ENCODE data around the gene ITPRID2.
"Not testable (repeated sequence)": the region's sequence is repeated elsewhere in the genome, so short reads cannot be mapped to it uniquely, and the experiment has no call there.

ITPRID2 gene

DNA sequence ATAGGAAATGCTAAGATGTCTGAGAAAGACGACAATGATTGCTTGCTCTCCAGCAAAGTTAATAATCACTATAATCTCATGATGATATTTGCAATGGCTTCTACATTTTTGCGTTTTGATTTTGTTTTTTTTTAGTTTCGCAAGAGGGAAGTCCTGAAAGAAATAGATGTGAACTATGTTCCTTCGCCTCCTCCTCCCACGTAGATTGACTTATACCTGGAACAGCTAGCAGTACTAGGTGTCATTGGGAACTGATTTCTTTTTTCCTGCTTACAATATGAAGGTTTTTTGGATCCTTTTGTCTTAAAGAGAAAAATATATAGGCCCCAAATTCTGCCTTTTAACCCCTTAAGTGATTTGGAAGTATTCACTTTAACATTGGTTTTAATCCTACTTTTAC lies 26.7 kb downstream of the ITPRID2 start:
- DNase-seq = no peak

DNA sequence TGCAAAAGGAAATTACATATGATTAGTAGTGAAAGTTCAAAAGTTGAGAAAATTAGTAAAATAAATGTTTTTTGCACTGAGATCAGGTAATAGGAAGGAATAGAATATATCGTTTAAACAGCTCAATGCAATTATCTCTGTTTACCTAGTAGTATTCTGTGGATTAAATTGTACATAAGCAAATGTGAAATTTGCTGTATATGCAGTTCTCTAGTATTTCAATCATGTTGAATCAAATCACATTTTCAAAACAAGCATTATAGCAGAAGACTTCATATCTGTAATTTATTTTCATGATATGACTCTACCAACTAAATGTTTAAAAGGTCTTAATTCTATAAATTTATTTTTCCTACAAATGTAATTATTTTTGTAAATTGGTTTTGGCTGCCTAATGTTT lies 31.6 kb downstream of the ITPRID2 start:
- no peak for DNase-seq

DNA sequence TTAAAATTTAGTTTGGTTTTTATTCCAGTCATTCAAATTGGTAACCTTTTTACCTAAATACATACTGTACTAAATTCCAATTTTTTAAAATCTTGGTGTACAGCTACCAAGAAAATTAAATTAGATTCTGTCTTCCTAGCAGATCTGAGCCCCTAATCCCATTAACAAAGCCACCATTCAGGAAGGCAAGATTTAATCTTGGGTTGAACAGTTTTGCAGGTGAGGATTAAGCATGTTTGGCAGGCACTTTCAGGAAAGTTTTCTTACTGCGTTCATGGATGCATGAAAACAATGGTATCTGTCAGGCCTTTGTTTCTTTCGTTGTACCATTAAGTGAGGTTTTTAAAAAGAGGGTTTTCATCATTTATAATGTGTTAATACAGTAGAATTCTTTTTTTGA lies 32.8 kb downstream of the ITPRID2 start:
- no peak for DNase-seq

DNA sequence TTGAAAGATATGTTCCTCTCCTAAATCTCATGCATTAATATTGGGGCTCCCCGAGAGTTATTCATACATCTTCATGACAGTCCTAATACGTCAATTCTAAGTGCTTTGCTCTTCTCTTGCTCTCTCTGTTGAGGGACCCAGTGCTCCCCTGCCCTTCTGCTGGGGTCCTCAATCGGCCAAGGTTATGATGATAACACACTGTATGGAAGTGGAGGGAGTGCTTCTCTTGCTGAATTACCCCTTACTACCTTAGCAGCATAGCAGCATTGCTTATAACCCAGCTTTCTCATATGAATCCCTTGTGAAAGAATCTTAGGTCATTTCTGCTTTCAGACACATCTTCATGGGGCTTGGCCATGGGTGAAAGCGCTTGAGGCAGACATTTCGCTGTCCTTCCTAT lies 43.2 kb downstream of the ITPRID2 start:
- DNase-seq = no peak

DNA sequence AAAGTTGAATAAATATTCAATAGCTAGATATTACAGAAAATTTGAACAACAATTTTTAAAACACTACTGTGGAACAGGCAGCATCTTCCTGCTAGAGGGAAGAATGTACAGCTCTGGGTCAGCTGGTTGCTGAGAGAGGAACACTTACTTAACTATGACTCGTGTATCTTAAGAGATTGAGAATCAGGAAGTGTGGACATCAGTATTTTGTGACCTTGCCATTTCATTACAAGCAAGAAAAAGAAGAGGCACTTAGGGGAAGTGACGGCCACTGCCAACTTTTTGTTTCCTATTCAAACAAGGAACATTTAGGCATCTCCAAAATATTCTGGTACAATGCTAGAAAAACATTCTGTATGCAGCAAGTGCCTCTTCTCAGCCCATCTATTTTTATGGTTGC lies 45.9 kb downstream of the ITPRID2 start:
- DNase-seq = peak; percentile 4

DNA sequence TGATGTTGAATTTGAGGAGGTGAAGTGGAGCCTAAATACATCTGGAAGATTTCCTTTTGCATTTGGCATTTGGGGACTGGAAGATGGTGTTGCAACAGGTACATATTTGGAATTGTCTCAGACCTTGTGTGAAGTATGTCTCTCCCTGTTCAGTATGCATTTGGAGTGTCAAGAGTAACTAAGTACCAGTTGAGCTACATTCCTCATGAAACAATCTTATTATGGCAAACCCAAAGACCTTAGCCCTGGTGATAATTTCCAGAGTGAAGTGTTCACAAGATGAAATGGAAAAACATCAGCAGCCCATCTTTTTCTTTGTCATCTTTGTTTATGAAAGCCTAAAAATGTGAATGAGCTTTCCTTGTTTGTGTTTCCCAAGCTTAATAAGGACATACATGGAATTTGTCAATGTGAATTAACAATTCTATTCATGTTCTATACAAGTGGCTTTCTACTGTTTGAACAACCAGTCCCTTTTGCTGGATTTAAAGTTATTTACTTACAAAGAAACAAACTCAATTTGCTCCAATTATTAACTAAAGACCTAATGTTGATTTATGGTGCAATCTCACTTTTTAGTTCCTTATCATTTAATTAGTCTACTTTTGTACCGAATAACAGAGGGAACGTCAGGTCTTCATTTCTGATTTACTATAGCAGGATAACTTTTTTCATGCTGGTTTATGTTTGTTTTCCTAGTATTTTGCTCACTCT lies 52.0 kb downstream of the ITPRID2 start:
- no peak for DNase-seq

DNA sequence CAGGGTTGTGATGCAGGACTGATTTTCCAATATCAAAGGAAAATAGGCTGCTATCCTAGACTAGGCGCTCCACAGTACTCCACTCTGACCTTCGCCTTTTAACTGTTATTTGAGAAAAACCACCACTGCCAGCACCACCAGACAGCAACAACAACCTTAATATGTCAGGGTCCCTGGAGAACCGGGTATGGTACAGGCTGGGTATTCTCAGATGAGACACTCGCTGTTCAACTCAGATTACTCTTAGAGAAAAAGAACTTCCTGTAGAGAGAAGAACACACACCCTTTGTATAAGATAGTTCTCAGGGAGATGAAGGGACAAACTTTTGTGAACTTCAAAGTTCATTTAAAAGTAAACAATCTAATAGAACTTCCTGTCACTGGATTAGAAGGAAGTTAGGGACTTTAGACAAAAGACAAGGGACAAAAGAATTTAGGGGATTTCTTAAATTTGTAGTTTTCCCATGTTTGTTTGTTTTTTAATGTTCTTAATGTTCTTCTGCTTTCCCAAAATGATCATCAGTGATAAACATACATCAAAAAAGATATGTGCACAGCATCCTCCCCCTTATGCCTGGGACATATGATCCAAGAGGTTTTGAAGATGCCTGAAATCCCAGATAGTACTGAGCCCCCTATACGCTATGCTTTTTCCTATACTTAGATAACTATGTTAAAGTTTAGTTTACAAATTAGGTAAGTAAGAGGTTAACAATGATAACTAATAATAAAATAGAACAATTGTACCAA lies 52.8 kb downstream of the ITPRID2 start:
- no peak for DNase-seq

DNA sequence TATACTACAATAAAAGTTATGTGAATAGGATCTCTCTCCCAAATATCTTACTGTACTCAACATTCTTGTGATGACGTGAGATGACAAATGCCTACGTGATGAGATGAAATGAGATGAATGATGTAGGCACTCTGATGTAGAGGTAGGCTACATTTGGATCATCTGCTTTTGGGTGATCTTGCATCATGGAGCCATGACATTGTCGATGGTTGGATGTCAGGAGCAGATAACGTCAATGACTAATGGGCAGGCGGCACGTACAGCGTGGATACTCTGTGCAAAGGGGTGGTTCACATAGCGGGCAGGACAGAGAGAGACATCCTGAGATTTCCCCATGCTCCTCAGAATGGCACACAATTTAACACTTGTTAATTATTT lies 53.4 kb downstream of the ITPRID2 start:
- no peak for DNase-seq

DNA sequence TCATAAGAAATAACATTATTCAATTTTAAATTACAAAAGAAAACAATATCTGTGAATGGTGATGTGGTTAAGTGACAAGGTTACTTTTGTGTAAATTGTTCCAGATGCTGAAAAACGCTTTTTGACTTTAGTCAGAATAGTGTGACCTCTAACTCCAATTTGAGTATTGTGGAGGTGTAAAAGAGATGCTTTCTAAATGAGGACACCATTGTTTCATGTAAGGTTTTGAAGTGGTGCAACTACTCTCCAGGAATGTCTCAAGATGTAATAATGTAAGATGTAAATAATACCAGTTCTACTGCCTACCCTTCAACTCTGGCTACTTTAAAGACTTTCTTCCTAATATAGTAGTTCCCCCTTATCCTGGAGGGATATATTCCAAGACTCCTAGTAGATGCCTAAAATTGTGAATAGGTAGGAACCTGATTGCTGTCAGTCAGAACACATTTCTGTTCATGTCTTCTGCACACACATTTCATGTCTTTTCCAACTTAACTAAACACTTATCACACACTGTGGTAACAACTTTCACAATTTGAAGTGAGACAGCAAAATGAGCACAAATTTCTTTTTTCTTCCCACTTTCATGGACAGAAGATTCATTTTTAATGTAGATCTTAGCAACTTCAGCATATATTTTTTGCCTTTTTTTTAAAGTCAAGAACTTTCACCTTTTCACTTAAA lies 55.1 kb downstream of the ITPRID2 start:
- no peak for DNase-seq

DNA sequence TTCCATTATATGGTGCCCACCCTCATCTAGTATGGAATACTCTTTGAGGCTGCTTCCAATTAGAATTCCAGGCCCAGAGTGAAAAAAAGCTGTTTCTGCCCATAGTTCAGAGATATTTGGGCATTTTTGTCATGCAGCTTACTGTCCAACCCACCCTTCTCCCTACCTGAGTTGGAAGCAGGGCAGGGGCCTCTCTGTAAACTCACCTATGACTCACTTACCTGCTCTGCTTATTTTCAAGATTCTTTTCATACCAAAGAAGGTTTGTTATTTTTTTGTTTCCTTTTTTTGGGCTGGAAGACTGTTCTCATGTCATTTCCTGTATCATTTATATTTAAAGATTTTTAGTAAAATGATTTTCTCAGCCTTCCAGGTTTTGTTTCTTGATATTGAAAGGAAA lies 55.7 kb downstream of the ITPRID2 start:
- DNase-seq = no peak

DNA sequence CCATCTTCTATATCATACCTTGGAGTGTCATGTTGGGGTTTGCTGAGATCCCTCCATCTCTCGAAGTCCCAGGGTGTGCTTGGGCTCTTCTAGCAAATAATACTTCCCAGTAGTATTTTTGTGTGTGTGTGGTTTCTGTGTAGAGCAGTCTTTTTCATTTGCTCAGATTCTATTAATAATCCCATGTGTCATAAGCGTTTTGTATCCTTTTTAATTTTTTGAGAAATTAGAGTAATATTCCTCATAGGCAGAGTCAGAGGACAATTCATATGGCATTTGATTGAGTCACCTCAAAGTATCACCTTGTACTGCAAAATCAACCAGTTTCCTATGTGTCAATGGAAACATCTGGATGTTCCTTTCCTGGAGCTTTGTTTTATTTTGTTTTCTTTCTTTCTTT lies 56.7 kb downstream of the ITPRID2 start:
- no peak for DNase-seq

DNA sequence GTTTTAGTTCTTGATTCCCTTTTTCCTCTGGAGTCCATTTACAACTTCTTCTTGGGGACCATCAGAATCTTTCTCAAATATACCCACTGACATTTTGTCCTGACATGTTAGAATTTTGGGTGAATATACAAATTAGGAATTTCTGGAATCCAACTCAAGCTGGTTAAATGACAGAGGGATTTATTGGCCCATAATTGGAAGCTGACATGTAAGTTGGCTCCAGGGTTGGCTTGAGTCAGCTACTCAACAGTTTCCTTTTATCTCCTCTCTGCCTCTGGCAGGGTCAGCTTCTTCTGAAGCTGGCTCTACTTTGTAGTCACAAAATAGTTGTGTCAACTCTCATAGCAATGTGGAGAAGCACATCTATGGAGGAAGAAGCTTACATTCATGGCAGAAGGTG lies 57.5 kb downstream of the ITPRID2 start:
- DNase-seq = no peak

DNA sequence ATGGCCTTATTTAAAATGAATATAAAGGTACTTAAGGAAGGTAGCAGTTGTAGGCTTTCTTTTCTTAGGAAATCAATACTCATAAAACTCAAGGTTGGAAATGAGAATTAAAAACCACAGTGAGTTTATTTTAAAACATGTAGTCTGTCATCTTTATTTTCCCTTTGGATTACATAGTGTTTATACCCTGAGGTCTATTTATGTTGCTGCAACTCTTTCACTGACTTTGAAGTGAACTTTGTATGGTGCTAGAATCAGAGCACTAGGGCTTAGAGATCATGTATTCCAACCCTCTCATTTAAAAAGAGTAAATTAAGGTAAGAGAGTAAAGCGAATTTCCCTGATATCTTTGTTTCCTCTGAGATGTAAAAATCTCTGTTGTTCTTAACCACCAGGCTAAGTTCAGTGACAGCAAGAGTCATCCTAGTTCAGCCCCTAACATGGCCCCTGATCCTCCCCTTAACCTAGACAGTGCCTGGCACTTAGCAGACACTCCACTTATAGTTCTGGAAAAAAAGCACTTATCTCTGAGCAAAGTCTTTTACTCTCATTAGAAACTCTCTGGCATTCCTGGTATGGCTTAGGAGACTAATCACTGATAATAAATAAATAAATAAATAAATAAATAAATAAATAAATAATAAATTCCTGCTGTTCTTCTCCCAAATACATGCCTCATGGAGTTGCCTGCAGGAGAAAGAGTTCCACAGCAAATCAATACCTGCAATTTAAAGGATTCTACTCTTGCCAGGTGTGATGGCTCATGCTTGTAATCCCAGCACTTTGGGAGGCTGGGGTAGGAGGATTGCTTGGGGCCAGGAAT lies 61.1 kb downstream of the ITPRID2 start:
- no peak for DNase-seq

DNA sequence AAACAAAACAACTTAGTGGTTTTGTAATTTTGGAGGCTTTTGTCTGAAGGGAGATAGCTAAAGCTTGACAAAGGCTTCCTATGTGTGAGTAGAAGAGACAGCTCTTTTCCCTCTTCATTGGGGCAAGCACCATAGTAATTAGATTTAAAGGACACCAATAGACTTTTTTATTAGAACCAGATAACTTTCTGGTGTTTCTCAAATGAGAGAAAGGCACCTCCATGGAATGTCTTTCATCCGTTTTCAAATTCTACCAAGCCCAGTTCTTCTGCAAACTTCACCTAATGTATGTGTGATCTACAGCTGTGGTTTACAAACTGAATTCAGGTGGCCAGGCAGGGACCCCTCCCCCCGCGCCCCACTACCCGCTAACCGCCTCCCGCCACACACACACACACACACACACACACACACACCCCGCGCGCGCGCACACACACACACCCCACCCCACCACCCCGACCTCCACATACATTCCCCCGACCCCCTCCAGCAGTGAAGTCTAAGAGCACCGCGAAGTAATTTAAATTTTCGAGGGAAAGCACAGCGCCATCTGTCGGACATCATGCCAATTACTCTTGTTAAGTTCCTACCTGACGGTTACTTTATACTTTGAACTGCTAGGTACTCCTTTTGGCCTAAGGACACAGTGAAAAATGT lies 62.5 kb downstream of the ITPRID2 start:
- DNase-seq = peak; percentile 72

DNA sequence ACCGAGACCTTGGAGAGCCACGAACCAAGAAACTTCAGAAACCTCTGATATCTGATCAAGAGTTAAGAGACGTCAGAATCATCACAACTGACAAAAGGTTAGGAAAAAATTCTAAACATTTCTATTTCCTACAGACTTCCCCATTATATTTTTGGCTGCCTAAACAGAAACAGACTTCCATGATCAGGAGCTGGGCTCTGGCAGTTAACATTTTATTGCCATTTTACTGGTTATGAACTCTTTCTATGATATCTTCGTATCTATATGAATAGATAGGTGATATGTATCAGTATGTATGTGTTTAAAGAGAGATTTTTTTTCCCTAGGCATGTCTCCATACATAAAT lies 63.0 kb downstream of the ITPRID2 start:
- DNase-seq = no peak

DNA sequence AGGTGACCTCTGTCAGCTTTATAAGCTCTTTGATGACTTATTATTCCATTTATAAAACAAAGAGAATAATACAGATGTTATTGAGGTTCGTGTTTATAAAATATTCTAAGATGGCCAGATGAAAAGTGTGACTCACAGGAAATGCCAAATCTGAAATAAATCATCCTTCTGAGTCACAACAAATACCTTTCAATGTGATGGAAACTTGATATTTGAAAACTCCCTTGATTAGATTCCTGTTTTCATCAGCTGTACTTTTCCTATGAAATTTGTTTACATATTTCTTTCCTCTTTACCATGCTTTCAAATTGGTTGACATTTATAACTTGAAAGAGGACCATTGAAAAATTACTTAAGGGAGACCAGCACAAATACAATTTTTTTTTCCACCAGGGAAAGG lies 63.5 kb downstream of the ITPRID2 start:
- no peak for DNase-seq

DNA sequence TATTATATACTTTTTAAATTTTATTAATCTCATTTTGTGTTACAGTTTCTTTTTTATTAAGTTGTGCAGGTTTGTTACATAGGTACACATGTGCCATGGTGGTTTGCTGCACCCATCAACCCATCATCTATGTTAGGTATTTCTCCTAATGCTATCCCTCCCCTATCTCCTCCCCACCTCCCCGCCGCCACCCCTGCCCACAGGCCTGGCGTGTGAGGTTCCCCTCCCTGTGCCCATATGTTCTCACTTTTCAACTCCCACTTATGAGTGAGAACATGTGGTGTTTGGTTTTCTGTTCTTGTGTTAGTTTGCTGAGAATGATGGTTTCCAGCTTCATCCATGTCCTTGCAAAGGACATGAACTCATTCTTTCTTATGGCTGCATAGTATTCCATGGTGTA lies 64.3 kb downstream of the ITPRID2 start:
- DNase-seq = not testable (repeated sequence)

DNA sequence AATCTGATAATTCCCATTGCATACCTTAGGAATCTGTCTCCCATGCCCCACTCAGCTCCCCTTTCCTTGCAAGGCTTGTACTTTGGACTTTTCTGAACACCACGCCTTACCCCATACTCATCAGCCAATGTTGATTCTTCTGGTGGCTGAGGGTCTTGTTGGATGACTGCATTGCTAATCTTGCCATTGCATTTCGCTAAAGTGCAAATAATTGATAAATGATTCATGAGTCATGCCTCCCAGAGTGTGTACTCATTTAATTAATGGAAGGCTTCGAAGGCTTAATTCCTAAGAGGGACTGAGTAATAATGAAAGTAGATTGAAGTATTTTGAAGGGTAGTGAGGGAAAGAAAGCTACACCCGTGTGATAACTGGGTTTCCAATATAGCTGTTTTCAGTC lies 66.1 kb downstream of the ITPRID2 start:
- no peak for DNase-seq

DNA sequence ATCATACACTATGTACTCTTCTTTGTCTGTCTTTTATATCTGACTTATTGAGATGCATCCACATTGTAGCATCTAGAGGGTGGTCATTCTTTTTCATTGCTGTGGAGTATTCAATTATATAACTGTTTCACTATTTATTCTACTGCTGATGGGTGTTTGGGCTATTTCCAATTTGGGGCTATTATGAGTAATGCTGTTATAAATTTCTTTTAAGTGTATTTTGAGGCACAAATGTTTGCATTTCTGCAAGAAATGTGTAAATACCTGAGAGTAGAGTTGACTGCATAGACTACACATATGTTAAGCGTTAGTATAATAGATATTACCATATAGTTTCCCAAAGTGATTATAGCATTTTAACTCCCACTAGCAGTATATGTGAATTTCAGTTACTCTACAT lies 67.2 kb downstream of the ITPRID2 start:
- DNase-seq = no peak

DNA sequence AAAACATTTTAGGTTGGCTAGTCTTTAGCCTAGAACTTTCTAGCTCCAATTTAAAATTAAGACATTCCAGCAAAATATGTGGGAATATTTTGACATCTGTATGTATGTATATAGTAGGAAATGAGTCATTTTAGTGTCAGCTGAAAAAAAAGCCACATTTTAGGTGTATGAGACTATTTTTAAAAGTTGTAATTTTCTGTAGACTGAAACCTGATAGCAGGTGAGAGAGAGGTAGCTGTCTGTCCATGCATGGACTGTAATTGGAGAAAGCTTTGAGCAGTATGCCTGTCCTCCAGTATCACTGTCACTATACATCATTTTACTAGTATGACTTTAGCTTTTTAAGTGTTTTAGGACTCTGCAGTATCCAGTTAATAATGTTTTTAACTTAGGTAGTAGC lies 68.0 kb downstream of the ITPRID2 start:
- no peak for DNase-seq

DNA sequence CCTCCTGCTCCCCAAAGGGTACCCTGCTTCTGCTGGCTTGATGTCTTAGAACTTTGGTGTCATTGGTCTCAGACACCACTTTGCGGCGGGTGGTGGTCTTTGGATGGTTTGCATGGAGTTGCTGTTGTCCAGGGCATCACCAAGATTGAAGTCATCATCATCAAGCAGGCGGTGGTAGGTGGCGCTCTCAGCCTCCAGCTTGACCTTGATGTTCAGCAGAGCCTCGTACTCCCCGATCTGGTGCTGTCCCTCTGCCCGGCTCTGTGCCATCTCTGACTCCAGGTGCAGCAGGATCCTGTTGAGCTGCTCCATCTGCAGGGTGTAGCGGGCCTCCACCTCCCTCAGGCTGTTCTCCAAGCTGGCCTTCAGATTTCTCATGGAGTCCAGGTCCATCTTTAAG lies 69.6 kb downstream of the ITPRID2 start:
- not testable (repeated sequence) for DNase-seq

DNA sequence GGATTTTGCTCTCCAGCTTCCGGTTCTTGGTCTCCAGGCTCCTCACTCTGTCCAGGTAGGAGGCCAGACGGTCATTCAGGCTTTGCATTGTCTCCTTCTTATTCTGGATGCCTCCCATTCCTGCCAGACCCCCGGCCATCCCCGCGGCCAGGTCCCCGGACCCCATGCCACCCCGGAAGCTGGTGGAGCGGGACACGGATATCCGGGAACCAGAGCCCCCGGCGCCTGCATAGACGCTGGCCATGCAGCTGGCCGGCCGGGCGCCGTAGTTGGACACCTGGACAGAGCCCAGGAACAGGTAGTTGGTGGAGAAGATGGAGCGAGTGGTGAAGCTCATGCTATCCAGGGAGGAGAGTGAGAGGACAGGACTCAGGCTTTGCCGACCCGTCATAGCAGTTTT lies 70.6 kb downstream of the ITPRID2 start:
- DNase-seq = no peak
